Measurements from ENCODE around the gene ASB2. TPM values are rescaled to one million over a fixed set of nuclear protein-coding genes. Genes with fewer than 3 reads are reported as not detected.
A peak's percentile ranks its signal among the peaks of the same experiment; 100 is the strongest.

The ASB2 gene
- total and polyA plus RNA-seq, 2 of the 13 experiments (the other 11 are each of a cell fraction or from before 2014, with no cell fraction given) = 0.82 to 4.1 TPM

GRCh38 chr14:93953739-93954515 lies 22.4 kb downstream of the ASB2 start (continued):
- TF ChIP-seq ZNF513 (CRISPR knock-in tag; conservative IDR thresholded peaks at IDR 0.05) = no peak
- TF ChIP-seq SETDB1 (CRISPR knock-in tag; IDR thresholded peaks at IDR 0.05; ENCODE audit: borderline replicate concordance) = no peak
- TF ChIP-seq SP5 (CRISPR knock-in tag; IDR thresholded peaks at IDR 0.05; ENCODE audit: borderline replicate concordance, low read depth) = no peak
- TF ChIP-seq PHF20 (CRISPR knock-in tag; IDR thresholded peaks at IDR 0.05) = no peak
- TF ChIP-seq ZNF17 (CRISPR knock-in tag; IDR thresholded peaks at IDR 0.05) = no peak
- TF ChIP-seq ZNF124 (CRISPR knock-in tag; IDR thresholded peaks at IDR 0.05) = no peak
- TF ChIP-seq ZNF768 (CRISPR knock-in tag; IDR thresholded peaks at IDR 0.05) = peak; percentile 90
- no peak for TF ChIP-seq ZNF780A (CRISPR knock-in tag; IDR thresholded peaks at IDR 0.05)
- no peak for TF ChIP-seq ZNF740 (CRISPR knock-in tag; IDR thresholded peaks at IDR 0.05)
- no peak for TF ChIP-seq BORCS8-MEF2B (CRISPR knock-in tag; IDR thresholded peaks at IDR 0.05)
- TF ChIP-seq ZNF678 (CRISPR knock-in tag; IDR thresholded peaks at IDR 0.05) = no peak
- TF ChIP-seq BRF2 (CRISPR knock-in tag; IDR thresholded peaks at IDR 0.05) = no peak
- TF ChIP-seq ZNF484 (CRISPR knock-in tag; IDR thresholded peaks at IDR 0.05; ENCODE audit: borderline replicate concordance, low read depth) = no peak
- TF ChIP-seq ATM (IDR thresholded peaks at IDR 0.05; ENCODE audit: borderline replicate concordance) = no peak
- TF ChIP-seq ZSCAN21 (CRISPR knock-in tag; IDR thresholded peaks at IDR 0.05; ENCODE audit: borderline replicate concordance) = no peak
- TF ChIP-seq ZNF335 (CRISPR knock-in tag; IDR thresholded peaks at IDR 0.05) = no peak
- no peak for TF ChIP-seq EHMT2 (IDR thresholded peaks at IDR 0.05; ENCODE audit: borderline replicate concordance, low read depth, low read length)
- no peak for TF ChIP-seq THAP9 (CRISPR knock-in tag; IDR thresholded peaks at IDR 0.05; ENCODE audit: borderline replicate concordance)
- TF ChIP-seq KDM6A (CRISPR knock-in tag; IDR thresholded peaks at IDR 0.05; ENCODE audit: low read depth) = no peak
- peak; percentile 46; the same call in 1 of the 2 replicates for TF ChIP-seq ZMYM3 (CRISPR knock-in tag; IDR thresholded peaks at IDR 0.05)
- no peak for TF ChIP-seq ZBTB37 (CRISPR knock-in tag; IDR thresholded peaks at IDR 0.05)
- TF ChIP-seq POLR2AphosphoS5 (IDR thresholded peaks at IDR 0.05; ENCODE audit: low read depth, low read length) = no peak
- no peak for TF ChIP-seq TBL1XR1 (IDR thresholded peaks at IDR 0.05; ENCODE audit: borderline replicate concordance, low read length, partially characterized antibody)
- TF ChIP-seq KDM3A (CRISPR knock-in tag; IDR thresholded peaks at IDR 0.05; ENCODE audit: low read depth) = no peak
